HCT116 (cell line): ENCODE results near the gene CFAP54. TPM values are rescaled to one million over a fixed set of nuclear protein-coding genes. Genes with fewer than 3 reads are reported as not detected.
A peak's percentile ranks its signal among the peaks of the same experiment; 100 is the strongest.

Experiments
- ATAC-seq: fragments of 200-7000 bp; cut with Tn5 transposase; 2 replicates; pipeline ENCODE4 v1.9.1; 2020; ENCODE audit warnings: mild to moderate bottlenecking, moderate library complexity
- BruUV-seq: library from RNA; stranded (reverse); fragments of 400-500 nt; replicated peaks from 2 replicates; lab custom pipeline; 2021; lab: Mats Ljungman, UMichigan
- CTCF ChIA-PET: fragments of 300-600 bp; sonication (Branson Sonifier 250); formaldehyde crosslinking; loops from one replicate; lab custom pipeline; 2021; ENCODE audit warnings: antibody characterized with exemption; lab: Charles Lee
- POLR2A ChIA-PET: fragments of 300-600, 350-600 bp; sonication (Branson Sonifier 250); formaldehyde crosslinking; loops from one replicate; lab custom pipeline; 2021; ENCODE audit warnings: antibody characterized with exemption; lab: Charles Lee
- RAD21 ChIA-PET, 2 experiments: fragments of 300-600 bp; sonication (Branson Sonifier 250); formaldehyde crosslinking; loops; one replicate each; lab custom pipeline; 2023; ENCODE audit warnings: low total read pairs in 2 of 2; ENCODE audit not compliant: uncharacterized antibody in 2 of 2, unreplicated experiment in 2 of 2, low non-redundant PET in 1 of 2; lab: Charles Lee
- DNase-seq: peaks from one replicate; pipeline ENCODE4 v3.0.0-alpha.2; 2010; ENCODE audit warnings: low read depth, low spot score
- H2AFZ ChIP-seq: fragments of 200-600 bp; shearing (Covaris generic), sonication (generic); 2 replicates; pipeline ENCODE4 v1.6.1; 2017; ENCODE audit warnings: low read depth, mixed run types, mixed read lengths, antibody characterized with exemption, low read length; ENCODE audit not compliant: poor library complexity, severe bottlenecking
- H3K27ac ChIP-seq: 2 replicates; pipeline ENCODE4 v1.5.1; 2012; ENCODE audit warnings: low read depth, low read length
- H3K27me3 ChIP-seq: fragments of 200-600 bp; sonication (generic); 2 replicates; pipeline ENCODE4 v1.6.1; 2016; ENCODE audit warnings: mixed run types, low read length, mixed read lengths; ENCODE audit not compliant: insufficient read depth
- H3K36me3 ChIP-seq, 2 experiments: fragments of 200-500 bp in 1 of 2; fragments of 200-600 bp in 1 of 2; sonication (Bioruptor generic) in 1 of 2; sonication (generic) in 1 of 2; 2 replicates each; pipeline versions ENCODE4 v1.5.1 to v1.6.1; 2014 to 2016; ENCODE audit warnings: low read length in 2 of 2, inconsistent platforms in 1 of 2, mixed read lengths in 1 of 2, mixed run types in 1 of 2; ENCODE audit not compliant: insufficient read depth in 2 of 2, control insufficient read depth in 1 of 2
- H3K4me1 ChIP-seq, 2 experiments: fragments of 200-600 bp in 1 of 2; sonication (generic) in 1 of 2; 2 replicates each; pipeline versions ENCODE4 v1.5.1 to v1.6.1; 2012 to 2017; ENCODE audit warnings: low read length in 2 of 2, inconsistent platforms in 1 of 2, mild to moderate bottlenecking in 1 of 2, mixed read lengths in 1 of 2, mixed run types in 1 of 2, moderate library complexity in 1 of 2; ENCODE audit not compliant: insufficient read depth in 2 of 2, control insufficient read depth in 1 of 2
- H3K4me2 ChIP-seq: fragments of 200-600 bp; sonication (generic); 2 replicates; pipeline ENCODE4 v1.6.1; 2017; ENCODE audit warnings: mixed run types, low read length, mixed read lengths
- H3K4me3 ChIP-seq, 2 experiments: fragments of 200-600 bp in 1 of 2; sonication (generic) in 1 of 2; replicated peaks in 1 of 2; 2 replicates each; pipeline ENCODE4 v1.5.1; 2011 to 2016; ENCODE audit warnings: low read length in 2 of 2, control low read depth in 1 of 2, low read depth in 1 of 2, mild to moderate bottlenecking in 1 of 2, mixed read lengths in 1 of 2, mixed run types in 1 of 2
- H3K79me2 ChIP-seq: fragments of 200-600 bp; sonication (generic); 2 replicates; pipeline ENCODE4 v1.6.1; 2017; ENCODE audit warnings: mild to moderate bottlenecking, mixed run types, low read length, moderate library complexity, mixed read lengths; ENCODE audit not compliant: insufficient read depth
- H3K9ac ChIP-seq: fragments of 200-600 bp; sonication (generic); 2 replicates; pipeline ENCODE4 v1.6.1; 2016; ENCODE audit warnings: low read length, mixed read lengths
- H3K9me2 ChIP-seq: fragments of 200-600 bp; sonication (generic), shearing (Covaris generic); 2 replicates; pipeline ENCODE4 v1.6.1; 2017; ENCODE audit warnings: mixed run types, mild to moderate bottlenecking, moderate library complexity; ENCODE audit not compliant: insufficient read depth
- H3K9me3 ChIP-seq, 2 experiments: fragments of 200-500 bp in 1 of 2; fragments of 200-600 bp in 1 of 2; sonication (Bioruptor generic) in 1 of 2; sonication (generic) in 1 of 2; 2 replicates each; pipeline ENCODE4 v1.6.1; 2014 to 2017; ENCODE audit warnings: low read length in 2 of 2, mixed read lengths in 2 of 2, inconsistent platforms in 1 of 2, low read depth in 1 of 2, mild to moderate bottlenecking in 1 of 2, mixed run types in 1 of 2, moderate library complexity in 1 of 2; ENCODE audit not compliant: control insufficient read depth in 1 of 2, insufficient read depth in 1 of 2
- H4K20me1 ChIP-seq: fragments of 200-600 bp; sonication (generic), shearing (Covaris generic); 2 replicates; pipeline ENCODE4 v1.6.1; 2017; ENCODE audit warnings: mixed run types, mild to moderate bottlenecking, moderate library complexity; ENCODE audit not compliant: insufficient read depth
- ATF3 ChIP-seq: IDR thresholded peaks from 2 replicates; pipeline ENCODE4 v1.6.1; 2012
- CBX3 ChIP-seq: IDR thresholded peaks from 2 replicates; pipeline ENCODE4 v1.6.1; 2012; ENCODE audit warnings: low read depth
- CEBPB ChIP-seq: IDR thresholded peaks from 2 replicates; pipeline ENCODE4 v1.6.1; 2012; ENCODE audit warnings: low read depth
- CTCF ChIP-seq, 3 experiments: fragments of 200-600 bp in 1 of 3; sonication (generic) in 1 of 3; IDR thresholded peaks in 2 of 3; conservative IDR thresholded peaks in 1 of 3; 2 replicates each; pipeline ENCODE4 v1.5.1; 2012 to 2017; ENCODE audit warnings: low read depth in 2 of 3, low read length in 2 of 3, antibody characterized with exemption in 1 of 3, borderline replicate concordance in 1 of 3, control low read depth in 1 of 3, mild to moderate bottlenecking in 1 of 3, mixed read lengths in 1 of 3, mixed run types in 1 of 3, moderate library complexity in 1 of 3; ENCODE audit not compliant: insufficient read depth in 1 of 3
- ELF1 ChIP-seq: IDR thresholded peaks from 2 replicates; pipeline ENCODE4 v1.6.1; 2012; ENCODE audit warnings: low read depth, borderline replicate concordance
- EZH2phosphoT487 ChIP-seq: fragments of 200-600 bp; IDR thresholded peaks from 2 replicates; pipeline ENCODE4 v1.6.1; 2018; ENCODE audit warnings: antibody characterized with exemption, borderline replicate concordance
- JUND ChIP-seq: IDR thresholded peaks from 2 replicates; pipeline ENCODE4 v1.6.1; 2012
- POLR2A ChIP-seq: IDR thresholded peaks from 2 replicates; pipeline ENCODE4 v1.7.0; 2011; ENCODE audit warnings: borderline replicate concordance; ENCODE audit not compliant: insufficient read depth, insufficient read length; ENCODE audit errors: extremely low read depth
- POLR2AphosphoS5 ChIP-seq: IDR thresholded peaks from 2 replicates; pipeline ENCODE4 v1.6.1; 2011; ENCODE audit warnings: mild to moderate bottlenecking, low read depth, low read length, moderate library complexity
- RAD21 ChIP-seq: IDR thresholded peaks from 2 replicates; pipeline ENCODE4 v1.6.1; 2012; ENCODE audit warnings: low read depth, mild to moderate bottlenecking
- SIN3A ChIP-seq: IDR thresholded peaks from 2 replicates; pipeline ENCODE4 v1.6.1; 2012; ENCODE audit warnings: low read depth
- SP1 ChIP-seq: IDR thresholded peaks from 2 replicates; pipeline ENCODE4 v1.6.1; 2012; ENCODE audit warnings: low read depth
- SRF ChIP-seq: IDR thresholded peaks from 2 replicates; pipeline ENCODE4 v1.6.1; 2012; ENCODE audit warnings: low read depth
- TCF7L2 ChIP-seq: IDR thresholded peaks from 2 replicates; pipeline ENCODE4 v1.7.0; 2011; ENCODE audit warnings: borderline replicate concordance, inconsistent platforms; ENCODE audit not compliant: insufficient read depth, insufficient read length; ENCODE audit errors: extremely low read depth
- YY1 ChIP-seq: IDR thresholded peaks from 2 replicates; pipeline ENCODE4 v1.6.1; 2011; ENCODE audit warnings: low read length, low read depth, moderate library complexity, mild to moderate bottlenecking; ENCODE audit not compliant: insufficient replicate concordance; ENCODE audit errors: extremely low read depth
- ZBTB33 ChIP-seq: IDR thresholded peaks from 2 replicates; pipeline ENCODE4 v1.6.1; 2011; ENCODE audit warnings: mild to moderate bottlenecking, low read length, moderate library complexity; ENCODE audit not compliant: insufficient replicate concordance; ENCODE audit errors: extremely low read depth
- ZFX ChIP-seq: fragments of 450-650 bp; IDR thresholded peaks from 2 replicates; pipeline ENCODE4 v1.6.1; 2017
- intact Hi-C: fragments of 100-400 bp; cut with micrococcal nuclease; formaldehyde crosslinking; loops from 2 replicates; pipeline ENCODE4 v1.10.0; 2022
- total RNA-seq: library from RNA; stranded (reverse); gene quantifications from one replicate; pipeline ENCODE4 v1.2.1, GENCODE V29; 2021; ENCODE audit not compliant: unreplicated experiment
- TF ChIP-seq, protein P1 (sequence below): IDR thresholded peaks from 2 replicates; pipeline ENCODE4 v1.6.1; 2012

CFAP54 gene
- total RNA-seq, 1 experiment from 2014 or later = 0.25 TPM

DNA sequence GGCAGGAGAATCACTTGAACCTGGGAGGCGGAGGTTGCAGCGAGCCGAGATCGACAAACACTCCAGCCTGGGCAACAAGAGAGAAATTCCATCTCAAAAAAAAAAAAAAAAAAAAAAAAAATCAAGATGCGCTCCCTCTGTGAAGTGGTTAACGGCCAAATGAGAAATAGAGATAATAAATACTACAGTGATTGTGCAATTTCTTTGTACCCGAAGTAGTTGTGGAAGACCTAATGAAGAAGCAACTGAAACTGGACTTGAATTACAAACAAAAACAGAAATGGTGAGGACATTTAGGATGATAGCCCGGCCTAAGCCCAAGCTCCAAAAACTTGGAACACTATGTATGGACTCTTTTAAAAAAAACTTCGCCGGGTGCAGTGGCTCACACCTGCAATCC lies 45.0 kb upstream of the CFAP54 start (continued):
- no peak for TF ChIP-seq CTCF (IDR thresholded peaks at IDR 0.05 in 2 of 3, conservative IDR thresholded peaks at IDR 0.05 in 1 of 3; ENCODE audit: borderline replicate concordance in 1 of 3, insufficient read depth in 1 of 3, low read depth in 2 of 3, low read length in 2 of 3)
- TF ChIP-seq, all 23 proteins: peak for 0

GRCh38 chr12:96445691-96446583 lies 43.4 kb upstream of the CFAP54 start:
- no TSS peak for BruUV-seq
- Histone ChIP-seq H3K9me2 (no peaks in the 10 kb centered on the region), H3K79me2 (no peaks in the 10 kb centered on the region), H3K4me3 (no peak overlapping the region), H3K9me3 (no peaks in the 10 kb centered on the region), H3K36me3 (no peaks in the 10 kb centered on the region), H3K4me1 (peaks cover 0 to 3% of the 10 kb centered on the region in 2 experiments; a peak in 1 of 4 replicates), H3K9ac (no peak overlapping the region), H3K27me3 (no peaks in the 10 kb centered on the region), H2AFZ (peak overlapping the region; percentile 8), H3K27ac (no peak overlapping the region), H3K4me2 (no peak overlapping the region), H4K20me1 (no peaks in the 10 kb centered on the region)
- intact Hi-C loops = no loop called here
- POLR2A ChIA-PET = no interaction called here
- RAD21 ChIA-PET = no interaction called here
- CTCF ChIA-PET = no interaction called here
- DNase-seq (no peak), ATAC-seq (no peak)
- TF ChIP-seq, protein P1, sequence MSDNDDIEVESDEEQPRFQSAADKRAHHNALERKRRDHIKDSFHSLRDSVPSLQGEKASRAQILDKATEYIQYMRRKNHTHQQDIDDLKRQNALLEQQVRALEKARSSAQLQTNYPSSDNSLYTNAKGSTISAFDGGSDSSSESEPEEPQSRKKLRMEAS = no peak
- TF ChIP-seq ZBTB33 = no peak
- TF ChIP-seq CEBPB = no peak
- TF ChIP-seq ELF1 = no peak
- TF ChIP-seq ZFX = no peak
- TF ChIP-seq RAD21 = no peak
- TF ChIP-seq EZH2phosphoT487 = no peak
- TF ChIP-seq POLR2AphosphoS5 = no peak
- TF ChIP-seq SIN3A = no peak
- no peak for TF ChIP-seq CTCF (IDR thresholded peaks at IDR 0.05 in 2 of 3, conservative IDR thresholded peaks at IDR 0.05 in 1 of 3; ENCODE audit: borderline replicate concordance in 1 of 3, insufficient read depth in 1 of 3, low read depth in 2 of 3, low read length in 2 of 3)
- TF ChIP-seq YY1 = no peak
- no peak for TF ChIP-seq ATF3
- no peak for TF ChIP-seq SP1
- no peak for TF ChIP-seq CBX3
- TF ChIP-seq POLR2A = no peak
- TF ChIP-seq TCF7L2 = no peak
- TF ChIP-seq SRF = no peak
- no peak for TF ChIP-seq JUND
